Prostate gland (tissue), 2 donors: ENCODE measurements around the gene ACSS3.

ENCODE experiments used
- POLR2A ChIP-seq: fragments of 450-650 bp; IDR thresholded peaks from one replicate; pipeline ENCODE4 v1.6.1; 2016; ENCODE audit warnings: antibody characterized with exemption, mild to moderate bottlenecking
- POLR2AphosphoS5 ChIP-seq: sonication (generic); formaldehyde crosslinking; IDR thresholded peaks from one replicate; pipeline ENCODE4 v1.6.1; 2017; ENCODE audit warnings: antibody characterized with exemption
- TF ChIP-seq, protein P1 (sequence below), 4 experiments: fragments of 200-600 bp in 2 of 4; fragments of 450-650 bp in 2 of 4; sonication (generic) in 2 of 4; IDR thresholded peaks; 1 replicate in 3 of 4; 2 replicates in 1 of 4; pipeline ENCODE4 v1.5.1; 2016 to 2019; ENCODE audit warnings: antibody characterized with exemption in 4 of 4, mild to moderate bottlenecking in 2 of 4, moderate library complexity in 2 of 4

GRCh38 chr12:81081726-81082125, 3.8 kb downstream of the ACSS3 start:
- TF ChIP-seq POLR2AphosphoS5 (no peak), POLR2A (no peak)
- TF ChIP-seq, protein P1, sequence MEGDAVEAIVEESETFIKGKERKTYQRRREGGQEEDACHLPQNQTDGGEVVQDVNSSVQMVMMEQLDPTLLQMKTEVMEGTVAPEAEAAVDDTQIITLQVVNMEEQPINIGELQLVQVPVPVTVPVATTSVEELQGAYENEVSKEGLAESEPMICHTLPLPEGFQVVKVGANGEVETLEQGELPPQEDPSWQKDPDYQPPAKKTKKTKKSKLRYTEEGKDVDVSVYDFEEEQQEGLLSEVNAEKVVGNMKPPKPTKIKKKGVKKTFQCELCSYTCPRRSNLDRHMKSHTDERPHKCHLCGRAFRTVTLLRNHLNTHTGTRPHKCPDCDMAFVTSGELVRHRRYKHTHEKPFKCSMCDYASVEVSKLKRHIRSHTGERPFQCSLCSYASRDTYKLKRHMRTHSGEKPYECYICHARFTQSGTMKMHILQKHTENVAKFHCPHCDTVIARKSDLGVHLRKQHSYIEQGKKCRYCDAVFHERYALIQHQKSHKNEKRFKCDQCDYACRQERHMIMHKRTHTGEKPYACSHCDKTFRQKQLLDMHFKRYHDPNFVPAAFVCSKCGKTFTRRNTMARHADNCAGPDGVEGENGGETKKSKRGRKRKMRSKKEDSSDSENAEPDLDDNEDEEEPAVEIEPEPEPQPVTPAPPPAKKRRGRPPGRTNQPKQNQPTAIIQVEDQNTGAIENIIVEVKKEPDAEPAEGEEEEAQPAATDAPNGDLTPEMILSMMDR (IDR thresholded peaks at IDR 0.05) = no peak
